NB4 (cell line): ENCODE measurements around the gene GRIN3B.

Experiments used
- DNase-seq: peaks from one replicate; pipeline ENCODE4 v3.0.0; 2010; ENCODE audit warnings: low read depth
- H3K4me3 ChIP-seq: one replicate; pipeline ENCODE4 v1.5.1; 2011; ENCODE audit warnings: mild to moderate bottlenecking, low read depth, low read length, moderate library complexity
- MYC ChIP-seq: IDR thresholded peaks from 2 replicates; pipeline ENCODE4 v1.6.1; 2011; ENCODE audit warnings: low read depth, low read length
- POLR2A ChIP-seq: IDR thresholded peaks from 2 replicates; pipeline ENCODE4 v1.6.1; 2011; ENCODE audit warnings: mild to moderate bottlenecking; ENCODE audit not compliant: insufficient read length; ENCODE audit errors: extremely low read depth
- TF ChIP-seq, protein P1 (sequence below): IDR thresholded peaks from one replicate; pipeline ENCODE4 v1.5.1; 2012; ENCODE audit warnings: low read depth, low read length
- TF ChIP-seq, protein P2 (sequence below): IDR thresholded peaks from 2 replicates; pipeline ENCODE4 v1.6.1; 2011; ENCODE audit warnings: low read depth, low read length

The GRIN3B gene

DNA sequence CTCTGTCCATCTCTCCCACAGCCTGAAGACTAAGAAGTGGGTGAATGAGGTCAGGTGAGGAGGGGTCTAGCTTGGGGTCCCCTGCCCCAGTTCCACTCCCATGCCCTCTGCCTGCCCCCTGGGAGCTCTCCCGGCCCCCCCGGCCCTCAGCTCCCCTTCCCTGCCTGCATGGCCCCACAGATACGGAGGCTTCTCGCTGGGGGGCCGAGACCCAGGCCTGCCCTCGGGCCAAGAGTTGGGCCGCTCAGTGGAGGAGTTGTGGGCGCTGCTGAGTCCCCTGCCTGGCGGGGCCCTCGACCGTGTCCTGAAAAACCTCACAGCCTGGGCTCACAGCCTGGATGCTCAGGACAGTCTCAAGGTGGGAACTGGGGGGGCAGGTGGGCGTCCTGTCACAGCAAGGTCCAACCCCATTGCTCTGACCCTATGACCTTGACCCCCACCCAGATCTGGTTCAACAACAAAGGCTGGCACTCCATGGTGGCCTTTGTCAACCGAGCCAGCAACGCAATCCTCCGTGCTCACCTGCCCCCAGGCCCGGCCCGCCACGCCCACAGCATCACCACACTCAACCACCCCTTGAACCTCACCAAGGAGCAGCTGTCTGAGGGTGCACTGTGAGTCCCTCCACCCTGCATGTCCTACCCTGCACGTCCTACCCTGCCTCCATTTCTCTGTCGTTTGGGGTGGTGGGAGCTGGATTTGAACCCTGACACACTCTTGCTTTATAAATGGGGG lies 55.8 kb downstream of the GRIN3B start:
- DNase-seq = no peak
- no peak overlapping the region for H3K4me3 ChIP-seq
- TF ChIP-seq, protein P1, sequence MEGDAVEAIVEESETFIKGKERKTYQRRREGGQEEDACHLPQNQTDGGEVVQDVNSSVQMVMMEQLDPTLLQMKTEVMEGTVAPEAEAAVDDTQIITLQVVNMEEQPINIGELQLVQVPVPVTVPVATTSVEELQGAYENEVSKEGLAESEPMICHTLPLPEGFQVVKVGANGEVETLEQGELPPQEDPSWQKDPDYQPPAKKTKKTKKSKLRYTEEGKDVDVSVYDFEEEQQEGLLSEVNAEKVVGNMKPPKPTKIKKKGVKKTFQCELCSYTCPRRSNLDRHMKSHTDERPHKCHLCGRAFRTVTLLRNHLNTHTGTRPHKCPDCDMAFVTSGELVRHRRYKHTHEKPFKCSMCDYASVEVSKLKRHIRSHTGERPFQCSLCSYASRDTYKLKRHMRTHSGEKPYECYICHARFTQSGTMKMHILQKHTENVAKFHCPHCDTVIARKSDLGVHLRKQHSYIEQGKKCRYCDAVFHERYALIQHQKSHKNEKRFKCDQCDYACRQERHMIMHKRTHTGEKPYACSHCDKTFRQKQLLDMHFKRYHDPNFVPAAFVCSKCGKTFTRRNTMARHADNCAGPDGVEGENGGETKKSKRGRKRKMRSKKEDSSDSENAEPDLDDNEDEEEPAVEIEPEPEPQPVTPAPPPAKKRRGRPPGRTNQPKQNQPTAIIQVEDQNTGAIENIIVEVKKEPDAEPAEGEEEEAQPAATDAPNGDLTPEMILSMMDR = no peak
- TF ChIP-seq, protein P2, sequence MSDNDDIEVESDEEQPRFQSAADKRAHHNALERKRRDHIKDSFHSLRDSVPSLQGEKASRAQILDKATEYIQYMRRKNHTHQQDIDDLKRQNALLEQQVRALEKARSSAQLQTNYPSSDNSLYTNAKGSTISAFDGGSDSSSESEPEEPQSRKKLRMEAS = no peak
- TF ChIP-seq MYC (no peak), POLR2A (no peak)

DNA sequence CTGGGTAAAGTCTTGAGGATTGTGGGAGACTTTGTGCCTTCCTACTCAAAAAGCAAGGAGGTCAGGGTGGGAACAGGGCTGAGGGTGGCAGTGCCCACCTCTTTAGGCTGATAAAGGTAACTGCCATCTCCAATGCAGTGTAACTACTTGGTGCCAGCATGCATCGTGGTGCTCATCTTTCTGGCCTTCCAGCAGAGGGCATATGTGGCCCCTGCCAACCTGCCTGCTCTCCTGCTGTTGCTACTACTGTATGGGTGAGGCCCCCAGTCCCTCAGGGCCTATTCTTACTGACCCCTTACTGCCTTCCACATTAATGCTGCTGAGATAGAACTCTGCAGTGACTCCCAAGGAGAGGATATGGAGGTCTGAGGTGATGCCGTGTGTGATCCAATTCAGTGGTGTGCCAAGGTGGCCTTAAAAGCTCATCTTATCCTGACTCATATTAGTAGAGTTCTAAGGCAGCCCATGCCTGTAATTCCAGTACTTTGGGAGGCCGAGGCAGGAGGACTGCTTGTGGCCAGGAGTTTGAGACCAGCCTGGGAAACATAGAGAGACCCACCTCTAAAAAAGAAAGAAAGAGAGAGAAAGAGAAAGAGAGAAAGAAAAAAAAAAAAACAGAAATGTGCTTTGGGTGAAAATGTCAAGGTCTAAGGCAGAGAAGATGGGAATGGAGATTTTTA lies 57.1 kb downstream of the GRIN3B start:
- no peak overlapping the region for H3K4me3 ChIP-seq
- DNase-seq = peak; percentile 46
- TF ChIP-seq, protein P1 = peak; percentile 25
- TF ChIP-seq MYC = no peak

DNA sequence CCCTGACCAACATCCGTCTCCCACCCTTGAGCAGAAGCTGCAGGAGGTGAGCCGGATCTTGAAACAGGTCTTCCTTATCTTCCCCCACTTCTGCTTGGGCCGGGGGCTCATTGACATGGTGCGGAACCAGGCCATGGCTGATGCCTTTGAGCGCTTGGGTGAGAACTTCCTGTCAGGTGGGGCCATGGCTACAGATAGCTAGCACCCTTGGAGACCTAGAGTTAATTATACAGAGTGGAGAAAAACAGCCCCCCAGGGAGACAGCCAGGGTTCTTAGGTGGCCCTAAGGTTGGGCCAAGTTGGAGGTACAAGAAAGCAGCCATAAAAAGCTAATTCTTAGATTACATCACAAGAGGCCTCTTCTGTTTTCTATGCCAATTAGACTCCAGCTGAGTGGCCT lies 57.9 kb downstream of the GRIN3B start:
- TF ChIP-seq, protein P2 = no peak
- TF ChIP-seq POLR2A (no peak), MYC (no peak)
- TF ChIP-seq, protein P1 = no peak
- DNase-seq = no peak
- no peak overlapping the region for H3K4me3 ChIP-seq
